ENCODE measurements around the gene ZNF598. TPM values are rescaled to one million over a fixed set of nuclear protein-coding genes. Genes with fewer than 3 reads are reported as not detected.

Gene ZNF598
- total and polyA plus RNA-seq, 2 of the 13 experiments (the other 11 are each of a cell fraction or from before 2014, with no cell fraction given), result 13.5 to 14.2 TPM

- TF ChIP-seq ZNF280D (CRISPR knock-in tag; IDR thresholded peaks at IDR 0.05) (peak; percentile 67), ATF3 (CRISPR knock-in tag; IDR thresholded peaks at IDR 0.05) (peak; percentile 29; the same call in 1 of the 2 replicates), ZIK1 (CRISPR knock-in tag; IDR thresholded peaks at IDR 0.05; ENCODE audit: borderline replicate concordance, low read depth) (no peak; the same call in 1 of the 2 replicates), ZNF782 (CRISPR knock-in tag; IDR thresholded peaks at IDR 0.05; ENCODE audit: borderline replicate concordance) (no peak), KMT2B (CRISPR knock-in tag; IDR thresholded peaks at IDR 0.05) (peak; percentile 66; the same call in 1 of the 2 replicates), ZFP36 (IDR thresholded peaks at IDR 0.05; ENCODE audit: borderline replicate concordance, low read depth, low read length, partially characterized antibody) (no peak), PCBP1 (IDR thresholded peaks at IDR 0.05; ENCODE audit: borderline replicate concordance, low read depth, low read length) (0 out of 2 replicates have a peak, but pooled peaks have one; percentile 79), ZNF75D (CRISPR knock-in tag; IDR thresholded peaks at IDR 0.05; ENCODE audit: borderline replicate concordance) (no peak), ZNF703 (CRISPR knock-in tag; IDR thresholded peaks at IDR 0.05; ENCODE audit: borderline replicate concordance) (no peak; the same call in 1 of the 2 replicates), AFF4 (CRISPR knock-in tag; IDR thresholded peaks at IDR 0.05) (0 out of 2 replicates have a peak, but pooled peaks have one; percentile 81), ZNF547 (CRISPR knock-in tag; IDR thresholded peaks at IDR 0.05) (peak; percentile 68; the same call in 1 of the 2 replicates), EP300 (IDR thresholded peaks at IDR 0.05; ENCODE audit: low read depth in 2 of 2, low read length in 2 of 2) (peak in 1 of 2 experiments; percentile 67; a peak in 2 of 4 replicates), EP300 (CRISPR knock-in tag; IDR thresholded peaks at IDR 0.05; ENCODE audit: borderline replicate concordance) (peak; percentile 72), ZNF790 (CRISPR knock-in tag; IDR thresholded peaks at IDR 0.05; ENCODE audit: borderline replicate concordance) (no peak), RXRA (CRISPR knock-in tag; IDR thresholded peaks at IDR 0.05) (peak; percentile 87), ZNF3 (CRISPR knock-in tag; IDR thresholded peaks at IDR 0.05) (no peak; the same call in 1 of the 2 replicates), ZC3H13 (CRISPR knock-in tag; IDR thresholded peaks at IDR 0.05) (no peak; the same call in 1 of the 2 replicates)
- TF ChIP-seq, protein P1, sequence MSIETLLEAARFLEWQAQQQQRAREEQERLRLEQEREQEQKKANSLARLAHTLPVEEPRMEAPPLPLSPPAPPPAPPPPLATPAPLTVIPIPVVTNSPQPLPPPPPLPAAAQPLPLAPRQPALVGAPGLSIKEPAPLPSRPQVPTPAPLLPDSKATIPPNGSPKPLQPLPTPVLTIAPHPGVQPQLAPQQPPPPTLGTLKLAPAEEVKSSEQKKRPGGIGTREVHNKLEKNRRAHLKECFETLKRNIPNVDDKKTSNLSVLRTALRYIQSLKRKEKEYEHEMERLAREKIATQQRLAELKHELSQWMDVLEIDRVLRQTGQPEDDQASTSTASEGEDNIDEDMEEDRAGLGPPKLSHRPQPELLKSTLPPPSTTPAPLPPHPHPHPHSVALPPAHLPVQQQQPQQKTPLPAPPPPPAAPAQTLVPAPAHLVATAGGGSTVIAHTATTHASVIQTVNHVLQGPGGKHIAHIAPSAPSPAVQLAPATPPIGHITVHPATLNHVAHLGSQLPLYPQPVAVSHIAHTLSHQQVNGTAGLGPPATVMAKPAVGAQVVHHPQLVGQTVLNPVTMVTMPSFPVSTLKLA (IDR thresholded peaks at IDR 0.05), result 0 out of 2 replicates have a peak, but pooled peaks have one; percentile 9
Measured at GRCh38 chr16:2035431-2036199, 26.0 kb upstream of the ZNF598 start (continued).

All from HepG2 (cell line).